Superior temporal gyrus (tissue), 1 donor: ENCODE data around the gene RPS18.
"Not testable (repeated sequence)": the region's sequence is repeated elsewhere in the genome, so short reads cannot be mapped to it uniquely, and the experiment has no call there.

ENCODE experiments used
- DNase-seq: peaks from one replicate; pipeline ENCODE4 v3.0.0-alpha.2; 2016; ENCODE audit errors: extremely low spot score

RPS18 gene

GRCh38 chr6:33272275-33273128, 627 bp downstream of the RPS18 start:
- DNase-seq: no peak

DNA sequence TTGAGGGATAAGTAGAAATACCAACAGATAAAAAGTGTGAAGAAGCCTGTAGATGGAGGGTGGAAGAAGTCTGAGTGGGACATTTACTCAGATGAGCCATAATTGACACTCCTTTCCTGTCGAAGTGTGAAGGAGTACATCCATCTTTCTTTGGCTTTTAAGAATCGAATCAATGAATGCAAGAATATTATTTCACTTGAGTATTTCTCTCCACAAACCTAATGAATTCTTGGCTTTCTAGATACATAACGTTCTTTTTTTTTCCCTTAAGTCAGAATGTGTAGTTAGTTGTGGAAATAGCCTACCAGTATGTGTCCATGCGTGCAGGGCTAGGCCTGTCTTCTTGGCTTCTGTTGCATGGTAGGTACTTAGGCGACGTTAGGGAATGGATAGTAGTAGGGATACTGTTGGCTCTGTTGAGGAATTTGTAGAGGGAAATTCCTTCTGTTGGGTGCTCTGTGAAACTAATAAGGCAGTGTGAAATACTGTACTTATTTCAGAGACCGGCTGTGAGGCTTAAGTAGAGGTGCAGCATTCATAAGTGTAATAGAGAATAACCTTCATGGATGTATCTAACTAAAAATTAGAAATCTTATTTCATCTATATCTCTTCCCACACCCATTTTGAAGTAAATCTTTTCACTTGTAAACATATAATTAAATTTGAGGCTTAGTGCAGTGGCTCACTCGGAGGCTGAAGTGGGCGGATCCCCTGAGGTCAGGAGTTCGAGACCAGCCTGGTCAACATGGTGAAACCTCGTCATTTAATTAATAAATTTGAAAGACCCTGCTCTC, 1.5 kb downstream of the RPS18 start:
- no peak for DNase-seq

- DNase-seq: no peak
Measured at GRCh38 chr6:33273924-33274902, 2.3 kb downstream of the RPS18 start.

- DNase-seq: not testable (repeated sequence)
Measured at GRCh38 chr6:33275795-33276580, 4.1 kb downstream of the RPS18 start.

- no peak for DNase-seq
Measured at GRCh38 chr6:33276581-33276863, 4.6 kb downstream of the RPS18 start.

GRCh38 chr6:33276864-33277662, 5.2 kb downstream of the RPS18 start, which contains the start of gene B3GALT4:
Gene B3GALT4, plus strand, starts transcription at chr6:33277123. Its CDS starts 297 bp downstream, at chr6:33277420.
- DNase-seq: peak; percentile 29

DNA sequence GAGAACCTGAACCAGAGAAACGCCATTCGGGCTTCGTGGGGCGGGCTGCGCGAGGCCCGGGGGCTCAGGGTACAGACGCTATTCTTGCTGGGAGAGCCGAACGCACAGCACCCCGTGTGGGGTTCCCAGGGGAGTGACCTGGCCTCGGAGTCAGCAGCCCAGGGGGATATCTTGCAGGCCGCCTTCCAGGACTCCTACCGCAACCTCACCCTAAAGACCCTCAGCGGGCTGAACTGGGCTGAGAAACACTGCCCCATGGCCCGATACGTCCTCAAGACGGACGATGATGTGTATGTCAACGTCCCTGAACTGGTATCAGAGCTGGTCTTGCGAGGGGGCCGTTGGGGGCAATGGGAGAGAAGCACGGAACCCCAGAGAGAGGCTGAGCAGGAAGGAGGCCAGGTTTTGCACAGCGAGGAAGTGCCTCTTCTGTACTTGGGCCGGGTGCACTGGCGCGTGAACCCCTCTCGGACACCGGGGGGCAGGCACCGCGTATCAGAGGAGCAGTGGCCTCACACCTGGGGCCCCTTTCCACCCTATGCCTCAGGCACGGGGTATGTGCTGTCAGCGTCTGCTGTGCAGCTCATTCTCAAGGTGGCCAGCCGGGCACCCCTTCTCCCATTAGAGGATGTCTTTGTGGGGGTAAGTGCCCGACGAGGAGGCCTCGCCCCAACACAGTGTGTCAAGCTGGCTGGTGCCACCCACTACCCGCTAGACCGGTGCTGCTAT, 6.0 kb downstream of the RPS18 start:
- no peak for DNase-seq

DNA sequence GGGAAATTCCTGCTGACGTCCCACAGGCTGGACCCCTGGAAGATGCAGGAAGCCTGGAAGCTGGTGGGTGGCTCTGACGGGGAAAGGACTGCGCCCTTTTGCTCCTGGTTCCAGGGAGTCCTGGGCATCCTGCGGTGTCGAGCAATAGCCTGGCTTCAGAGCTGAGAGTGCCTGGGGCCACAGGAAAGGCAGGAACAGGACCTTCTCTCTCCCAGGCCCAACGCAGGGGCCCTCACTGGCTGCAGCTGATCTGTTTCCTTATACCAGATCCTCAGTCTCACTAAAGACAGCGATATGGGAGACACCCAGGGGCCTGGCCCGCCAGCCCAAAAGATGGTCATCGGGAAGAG, 6.5 kb downstream of the RPS18 start:
- no peak for DNase-seq

DNA sequence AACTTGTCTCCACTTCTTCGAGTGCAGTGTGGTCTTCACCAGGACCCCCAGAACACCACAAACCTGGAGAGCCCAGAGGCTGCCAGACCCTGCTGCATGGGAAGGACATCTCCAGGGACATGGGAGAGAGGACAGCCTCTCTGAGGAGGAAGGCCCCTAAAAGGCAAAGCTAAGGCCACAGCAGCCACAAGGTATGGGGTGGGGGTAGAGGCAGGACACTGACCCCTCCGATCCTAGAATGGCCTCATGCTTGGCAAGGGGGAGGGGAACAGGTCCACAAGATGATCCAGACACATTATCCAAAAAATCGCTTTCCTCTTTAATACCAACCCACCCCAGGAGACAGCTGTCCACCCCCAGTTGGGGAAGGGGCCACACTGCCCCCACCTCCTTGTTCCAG, 6.9 kb downstream of the RPS18 start:
- no peak for DNase-seq

GRCh38 chr6:33279257-33279695, 7.4 kb downstream of the RPS18 start:
- no peak for DNase-seq

DNA sequence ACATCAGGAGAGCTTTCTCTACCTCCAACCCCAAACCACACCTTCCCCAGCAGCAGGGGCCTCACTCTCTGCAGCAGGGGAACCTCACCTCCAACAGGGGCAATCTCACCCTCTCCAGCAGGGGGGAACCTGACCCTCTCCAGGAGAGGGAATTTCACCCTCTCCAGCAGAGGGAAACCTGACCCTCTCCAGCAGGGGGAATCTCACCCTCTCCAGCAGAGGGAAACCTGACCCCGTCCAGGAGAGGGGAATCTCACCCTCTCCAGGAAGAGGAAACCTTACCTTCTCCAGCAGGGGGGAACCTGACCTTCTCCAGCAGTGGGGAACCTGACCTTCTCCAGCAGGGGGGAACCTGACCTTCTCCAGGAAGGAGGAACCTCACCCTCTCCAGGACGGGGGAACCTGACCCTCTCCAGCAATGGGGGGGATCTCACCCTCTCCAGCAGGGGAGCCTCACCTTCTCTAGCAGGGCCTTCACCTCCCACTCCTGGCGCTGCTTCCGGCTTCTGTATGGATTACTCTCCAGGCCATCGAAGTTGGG, 8.2 kb downstream of the RPS18 start:
- no peak for DNase-seq

DNA sequence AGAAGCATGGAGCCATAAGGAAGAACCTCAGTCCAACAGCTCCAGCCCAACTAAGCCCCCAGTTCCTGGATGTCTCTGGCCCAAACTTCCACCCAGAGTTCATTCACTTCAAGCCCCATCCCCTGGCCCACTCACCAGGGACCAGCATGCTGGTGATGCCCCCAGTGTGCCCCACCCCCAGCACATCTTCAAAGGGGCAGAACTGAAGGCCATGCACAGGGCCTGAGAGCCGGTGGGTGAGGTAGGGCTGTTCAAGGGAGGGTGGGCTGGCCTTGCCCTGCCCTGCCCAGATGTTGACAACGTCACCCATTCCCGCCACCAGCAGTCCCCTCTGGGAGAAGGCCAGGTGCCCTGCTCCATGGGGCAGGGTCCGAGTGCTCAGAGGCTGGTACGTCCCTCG, 8.7 kb downstream of the RPS18 start:
- DNase-seq: no peak

GRCh38 chr6:33285214-33285613, 13.3 kb downstream of the RPS18 start:
- DNase-seq: not testable (repeated sequence)

- no peak for DNase-seq
Measured at GRCh38 chr6:33286946-33287914, 15.4 kb downstream of the RPS18 start.

GRCh38 chr6:33288141-33288920, 16.5 kb downstream of the RPS18 start:
- DNase-seq: no peak

- DNase-seq: peak; percentile 100
Measured at GRCh38 chr6:33288921-33289783, 17.3 kb downstream of the RPS18 start, which contains the start of the genes PFDN6 and WDR46. Gene PFDN6, plus strand, starts transcription at chr6:33289601. Its CDS starts 256 bp downstream, at chr6:33289857. Gene WDR46, minus strand, starts transcription at chr6:33289239. Its CDS starts 69 bp downstream, at chr6:33289170.
